Dedifferentiated amniotic fluid mesenchymal stem cell (primary cell): ENCODE data around the gene C2orf68.
"Not testable (repeated sequence)": the region's sequence is repeated elsewhere in the genome, so short reads cannot be mapped to it uniquely, and the experiment has no call there.

Experiments used
- DNase-seq: peaks from one replicate; pipeline ENCODE4 v3.0.0-alpha.2; 2016; ENCODE audit errors: extremely low spot score

Gene C2orf68

DNA sequence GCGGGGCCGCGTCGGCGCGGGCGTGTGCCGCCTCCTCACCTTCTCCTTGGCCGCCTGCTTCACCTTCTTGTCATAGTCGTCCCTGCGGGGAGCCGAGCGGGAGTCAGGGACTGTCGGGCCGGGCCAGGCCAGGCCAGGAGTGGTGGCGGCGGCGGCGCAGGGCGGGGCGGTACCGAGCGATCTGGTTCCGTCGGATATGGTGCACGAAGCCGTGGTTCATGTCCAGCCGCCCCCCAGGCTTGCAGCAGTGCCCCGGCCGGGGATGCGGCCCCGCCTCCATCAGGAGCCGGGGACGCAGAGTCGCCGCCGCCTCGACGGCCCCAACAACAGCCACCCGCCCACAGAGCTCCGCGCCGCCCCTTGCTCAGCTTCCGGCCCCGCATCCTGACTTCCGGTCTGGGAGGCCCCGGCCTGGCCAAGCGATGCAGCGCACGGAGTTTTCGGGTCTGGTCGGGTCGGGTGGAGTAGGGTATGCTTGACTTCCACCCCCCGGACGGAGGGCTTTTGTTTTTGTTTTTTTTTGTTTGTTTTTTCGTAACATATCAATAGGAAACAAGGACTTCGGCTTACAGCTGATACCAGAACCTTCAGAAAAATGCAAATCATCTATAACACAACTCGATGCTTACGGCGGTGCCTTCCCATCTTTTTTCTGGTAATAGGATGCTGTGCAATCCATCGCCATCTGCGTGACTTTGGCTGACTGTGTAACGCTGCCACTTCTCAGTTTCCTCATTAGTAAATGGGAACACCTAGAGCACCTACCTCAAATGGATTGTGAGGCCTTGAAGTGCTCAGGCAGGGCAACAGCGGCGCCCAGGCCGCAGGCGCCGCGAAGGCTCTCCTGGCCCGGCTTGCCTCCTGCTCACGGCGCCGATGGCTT lies at the start of gene C2orf68:
Gene C2orf68 (minus strand): TSS at position 362 of the 883 bp plus-strand sequence. CDS start 82 bp downstream, at position 280.
- DNase-seq, result peak; percentile 85

DNA sequence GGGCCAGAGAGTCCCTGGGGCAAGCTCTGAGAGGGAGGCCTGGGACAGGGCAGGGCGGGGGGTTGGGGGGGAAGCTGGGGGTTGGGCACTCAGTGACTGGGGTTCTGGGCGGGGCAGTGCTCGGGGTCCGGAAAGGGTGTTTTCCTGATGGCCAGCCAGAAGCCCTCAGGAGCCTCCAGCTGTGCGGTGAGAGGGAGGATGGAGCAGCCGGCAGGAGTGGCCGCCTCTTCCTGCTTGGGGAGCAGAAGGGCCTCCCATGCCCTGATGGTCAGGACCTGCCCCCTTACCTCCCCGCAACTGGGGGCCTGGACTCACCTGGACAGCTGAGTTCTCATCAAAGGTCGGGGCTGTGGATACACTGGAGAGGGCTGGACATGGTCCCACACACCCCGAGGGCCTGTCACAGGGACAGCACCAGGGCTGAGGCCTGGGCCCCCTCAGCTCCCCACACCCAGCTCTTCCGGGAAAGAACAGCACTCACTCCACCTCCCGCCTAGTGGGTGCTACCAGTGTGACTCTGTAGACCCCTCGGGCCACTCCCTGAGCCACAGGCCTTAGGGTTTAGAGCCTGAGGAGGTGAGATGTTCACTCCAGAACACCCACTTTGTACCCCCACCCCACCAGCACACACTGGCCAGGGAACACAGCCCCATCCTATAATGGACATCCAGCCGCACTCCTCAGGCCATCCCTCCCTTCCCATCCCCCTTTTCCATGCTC lies 49.4 kb upstream of the C2orf68 start:
- no peak for DNase-seq

DNA sequence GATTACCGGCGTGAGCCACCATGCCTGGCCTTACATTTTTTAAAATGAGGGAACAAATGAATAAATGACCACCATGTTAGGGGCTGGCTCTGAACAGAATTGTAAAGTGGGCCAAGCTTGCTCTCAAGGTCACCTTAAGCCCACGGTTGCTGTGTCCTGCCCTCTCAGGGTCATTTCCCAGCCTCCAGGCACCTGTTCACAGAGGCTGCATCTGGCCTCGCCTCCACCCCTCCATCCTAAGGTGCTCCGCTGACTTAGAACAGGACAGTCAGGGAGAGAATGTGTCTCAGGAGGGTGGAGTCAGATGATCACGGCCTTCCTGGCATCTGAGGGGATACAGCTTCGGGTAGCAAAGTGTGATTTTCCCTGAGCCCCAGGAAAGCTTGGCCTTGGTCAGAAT lies 48.9 kb upstream of the C2orf68 start:
- no peak for DNase-seq

GRCh38 chr2:85660301-85660700 lies 48.4 kb upstream of the C2orf68 start:
- not testable (repeated sequence) for DNase-seq

DNA sequence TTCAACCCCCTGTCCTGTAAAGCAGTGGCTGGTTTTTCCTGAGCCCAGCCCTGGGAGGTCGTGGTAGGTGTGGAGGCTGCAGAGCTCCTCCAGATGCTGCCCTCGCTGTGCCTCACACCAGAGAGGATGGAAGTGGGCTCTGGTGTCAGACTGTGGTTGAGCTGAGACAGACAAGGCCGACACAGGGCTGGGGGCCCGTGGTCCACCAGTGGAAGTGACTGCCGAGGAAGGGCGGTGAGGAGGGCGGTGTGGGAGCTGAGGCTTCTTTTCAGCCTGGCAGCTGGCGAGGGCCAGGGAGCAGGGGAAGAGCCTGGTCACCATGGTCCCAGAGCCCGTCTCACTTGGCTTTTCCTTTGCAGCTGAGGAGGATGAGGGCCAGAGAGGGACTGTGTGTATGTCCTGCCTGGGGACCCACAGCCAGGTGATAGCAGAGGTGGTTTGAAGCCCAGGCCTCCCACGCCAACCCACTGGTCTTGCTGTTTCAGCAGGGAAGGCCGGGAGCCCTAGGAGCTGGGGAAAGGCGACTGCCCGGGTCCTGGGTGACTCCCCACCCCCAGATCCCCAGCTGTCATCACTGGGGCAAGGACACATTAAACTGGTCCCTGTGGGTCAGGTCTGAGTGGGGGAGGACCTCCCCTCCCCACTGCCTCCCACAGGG lies 47.6 kb upstream of the C2orf68 start:
- no peak for DNase-seq

GRCh38 chr2:85657399-85657798 lies 45.5 kb upstream of the C2orf68 start:
- not testable (repeated sequence) for DNase-seq

GRCh38 chr2:85656468-85656867 lies 44.6 kb upstream of the C2orf68 start:
- DNase-seq, result no peak

- peak; percentile 25 for DNase-seq
Measured at GRCh38 chr2:85655961-85656417, 44.1 kb upstream of the C2orf68 start.

DNA sequence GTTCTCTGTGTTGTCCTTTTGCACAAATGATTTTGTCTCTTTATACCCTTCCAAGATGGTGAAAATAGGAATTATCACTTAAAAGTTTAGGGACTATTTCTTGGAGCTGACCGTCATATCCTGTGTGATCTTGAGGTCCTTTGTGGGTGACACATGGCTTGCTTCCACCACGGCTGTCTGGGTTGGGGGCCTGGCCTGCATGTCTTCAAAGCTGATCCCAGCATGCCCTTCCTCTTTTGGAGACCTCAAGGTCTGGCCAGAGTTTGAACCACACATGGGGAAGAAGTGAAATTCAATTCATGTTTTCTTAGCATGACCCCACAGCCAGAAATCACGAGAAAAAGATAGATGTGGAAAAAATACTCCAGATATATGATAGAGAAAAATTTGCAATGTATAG lies 42.1 kb upstream of the C2orf68 start:
- no peak for DNase-seq

GRCh38 chr2:85652056-85652455 lies 40.2 kb upstream of the C2orf68 start:
- DNase-seq, result no peak

- no peak for DNase-seq
Measured at GRCh38 chr2:85651097-85651496, 39.2 kb upstream of the C2orf68 start.

- no peak for DNase-seq
Measured at GRCh38 chr2:85650456-85650855, 38.6 kb upstream of the C2orf68 start.

- peak; percentile 62 for DNase-seq
Measured at GRCh38 chr2:85649201-85650190, 37.6 kb upstream of the C2orf68 start.

DNA sequence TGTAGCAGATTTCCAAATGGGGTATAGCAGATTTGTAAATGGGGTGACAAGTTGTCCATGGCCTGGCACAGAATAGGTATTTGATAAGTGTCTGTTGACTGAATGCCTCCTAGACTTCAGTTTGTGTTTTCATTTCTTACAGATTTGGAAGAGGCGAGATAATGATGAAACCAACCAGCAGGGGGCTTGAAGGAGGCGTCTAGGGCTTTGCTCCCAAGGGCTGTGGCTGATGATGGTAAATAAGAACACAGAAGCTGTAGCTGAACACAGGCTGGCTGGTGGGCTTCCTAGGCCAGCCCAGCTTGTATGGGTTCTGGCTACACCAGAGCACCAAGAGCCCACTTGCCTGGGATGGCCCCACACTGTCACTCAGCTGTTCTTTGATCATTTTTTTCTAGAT lies 36.8 kb upstream of the C2orf68 start:
- DNase-seq, result peak; percentile 53

DNA sequence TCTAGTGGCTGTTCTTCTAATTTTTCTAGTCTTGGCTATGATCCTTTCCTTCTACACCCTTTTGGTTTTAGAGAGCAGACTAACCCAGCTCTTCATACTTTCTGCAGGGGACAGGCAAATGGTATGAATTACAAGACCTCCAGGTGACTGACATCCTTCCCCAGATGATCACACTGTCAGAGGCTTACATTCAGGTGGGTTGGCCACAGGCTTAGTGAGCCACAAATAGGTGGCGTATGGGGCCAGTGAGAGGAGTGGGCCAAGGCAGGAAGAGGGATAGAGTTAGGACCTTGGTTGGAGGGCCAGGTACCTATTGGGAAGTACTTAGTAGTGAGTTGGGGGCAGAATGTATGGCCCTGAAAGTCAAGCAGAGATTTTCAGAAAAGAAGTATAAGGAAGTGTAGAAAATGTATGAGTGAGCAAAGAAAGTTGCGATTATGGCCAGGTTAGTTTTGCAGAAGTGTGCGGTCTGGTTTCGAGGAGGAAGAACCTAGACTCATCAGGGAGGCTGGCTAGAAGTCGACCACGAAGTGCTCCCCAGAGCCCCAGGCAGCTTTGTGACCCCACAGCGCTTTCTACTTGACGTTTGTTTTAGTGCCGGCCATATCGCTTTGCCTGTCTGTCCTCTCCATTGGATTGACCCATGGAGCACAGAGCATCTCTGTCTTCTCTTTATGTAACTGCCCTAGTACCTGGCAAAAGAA lies 36.1 kb upstream of the C2orf68 start:
- no peak for DNase-seq

- DNase-seq, result no peak
Measured at GRCh38 chr2:85646166-85646565, 34.3 kb upstream of the C2orf68 start.

GRCh38 chr2:85644909-85645308 lies 33.0 kb upstream of the C2orf68 start:
- no peak for DNase-seq

GRCh38 chr2:85642725-85643124 lies 30.9 kb upstream of the C2orf68 start:
- no peak for DNase-seq

- DNase-seq, result no peak
Measured at GRCh38 chr2:85635636-85636035, 23.8 kb upstream of the C2orf68 start.

DNA sequence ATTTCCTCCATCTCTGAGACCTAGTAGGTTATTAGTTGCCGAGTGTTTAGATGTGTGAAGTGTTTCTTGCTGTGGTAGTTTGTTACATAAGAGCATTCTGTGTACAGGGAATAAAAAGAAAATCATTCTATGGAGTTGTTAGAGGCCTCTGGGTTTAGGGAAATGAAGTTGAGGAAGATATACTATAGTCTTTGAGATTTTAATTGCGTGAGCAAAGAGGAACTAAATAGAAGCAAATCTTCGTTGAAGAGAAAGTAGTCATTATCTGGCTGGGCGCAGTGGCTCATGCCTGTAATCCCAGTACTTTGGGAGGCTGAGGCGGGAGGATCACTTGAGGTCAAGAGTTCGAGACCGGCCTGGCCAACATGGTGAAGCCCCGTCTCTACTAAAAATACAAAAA lies 23.1 kb upstream of the C2orf68 start:
- DNase-seq, result no peak
